Chondrocyte (in vitro differentiated cells): ENCODE data around the gene MSI1. TPM values are rescaled to one million over a fixed set of nuclear protein-coding genes. Genes with fewer than 3 reads are reported as not detected.

ENCODE experiments used
- DNase-seq: peaks from one replicate; pipeline ENCODE4 v3.0.0; 2021; ENCODE audit warnings: mixed read lengths, low spot score
- H3K27ac Mint-ChIP-seq: one replicate; pipeline ENCODE4 v1.8.0; 2021; ENCODE audit warnings: mild to moderate bottlenecking, moderate library complexity, mixed read lengths; ENCODE audit not compliant: unreplicated experiment
- H3K27me3 Mint-ChIP-seq: 2 replicates; pipeline ENCODE4 v1.8.0; 2021; ENCODE audit warnings: low read depth, mixed read lengths
- H3K36me3 Mint-ChIP-seq: 2 replicates; pipeline ENCODE4 v1.8.0; 2021; ENCODE audit warnings: low read depth, mixed read lengths
- H3K4me1 Mint-ChIP-seq: 2 replicates; pipeline ENCODE4 v1.8.0; 2021; ENCODE audit warnings: low read depth, mild to moderate bottlenecking, mixed read lengths
- H3K4me3 Mint-ChIP-seq: one replicate; pipeline ENCODE4 v1.8.0; 2021; ENCODE audit warnings: mild to moderate bottlenecking, moderate library complexity, mixed read lengths; ENCODE audit not compliant: unreplicated experiment
- H3K9me3 Mint-ChIP-seq: 2 replicates; pipeline ENCODE4 v1.8.0; 2021; ENCODE audit warnings: low read depth, mixed read lengths
- total RNA-seq: library from RNA; stranded (reverse); gene quantifications from 3 replicates; pipeline ENCODE4 v1.2.1, GENCODE V29; 2021
- TF ChIP-seq, protein P1 (sequence below): fragments of 200-600 bp; sonication (generic); IDR thresholded peaks from 2 replicates; pipeline ENCODE4 v1.5.0; 2021; ENCODE audit warnings: antibody characterized with exemption, mild to moderate bottlenecking, moderate library complexity

Gene MSI1
- total RNA-seq, 1 donor from 2014 or later: 2.5 TPM

DNA sequence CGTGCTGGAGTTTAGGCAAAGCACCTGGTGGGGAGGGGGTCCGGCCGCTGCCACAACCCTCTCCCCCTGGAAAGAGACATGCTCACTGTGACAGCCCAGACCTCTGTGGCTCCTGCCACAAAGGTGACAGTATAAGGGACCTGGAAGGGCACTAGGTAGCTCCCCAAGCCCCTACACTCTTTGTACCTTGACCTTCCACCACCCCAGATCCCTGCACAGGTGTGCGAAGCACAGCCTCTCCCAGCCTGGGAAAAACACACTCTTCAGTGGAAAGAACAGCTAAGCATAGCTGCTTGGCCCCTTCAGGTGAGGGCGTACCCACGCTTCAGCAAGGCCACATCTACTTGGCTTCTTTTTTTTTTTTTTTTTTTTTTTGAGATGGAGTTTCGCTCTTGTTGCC lies 36.4 kb downstream of the MSI1 start:
- no peak for DNase-seq
- TF ChIP-seq, protein P1, sequence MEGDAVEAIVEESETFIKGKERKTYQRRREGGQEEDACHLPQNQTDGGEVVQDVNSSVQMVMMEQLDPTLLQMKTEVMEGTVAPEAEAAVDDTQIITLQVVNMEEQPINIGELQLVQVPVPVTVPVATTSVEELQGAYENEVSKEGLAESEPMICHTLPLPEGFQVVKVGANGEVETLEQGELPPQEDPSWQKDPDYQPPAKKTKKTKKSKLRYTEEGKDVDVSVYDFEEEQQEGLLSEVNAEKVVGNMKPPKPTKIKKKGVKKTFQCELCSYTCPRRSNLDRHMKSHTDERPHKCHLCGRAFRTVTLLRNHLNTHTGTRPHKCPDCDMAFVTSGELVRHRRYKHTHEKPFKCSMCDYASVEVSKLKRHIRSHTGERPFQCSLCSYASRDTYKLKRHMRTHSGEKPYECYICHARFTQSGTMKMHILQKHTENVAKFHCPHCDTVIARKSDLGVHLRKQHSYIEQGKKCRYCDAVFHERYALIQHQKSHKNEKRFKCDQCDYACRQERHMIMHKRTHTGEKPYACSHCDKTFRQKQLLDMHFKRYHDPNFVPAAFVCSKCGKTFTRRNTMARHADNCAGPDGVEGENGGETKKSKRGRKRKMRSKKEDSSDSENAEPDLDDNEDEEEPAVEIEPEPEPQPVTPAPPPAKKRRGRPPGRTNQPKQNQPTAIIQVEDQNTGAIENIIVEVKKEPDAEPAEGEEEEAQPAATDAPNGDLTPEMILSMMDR: no peak
- peaks cover 3% of the 10 kb centered on the region for H3K9me3 Mint-ChIP-seq

DNA sequence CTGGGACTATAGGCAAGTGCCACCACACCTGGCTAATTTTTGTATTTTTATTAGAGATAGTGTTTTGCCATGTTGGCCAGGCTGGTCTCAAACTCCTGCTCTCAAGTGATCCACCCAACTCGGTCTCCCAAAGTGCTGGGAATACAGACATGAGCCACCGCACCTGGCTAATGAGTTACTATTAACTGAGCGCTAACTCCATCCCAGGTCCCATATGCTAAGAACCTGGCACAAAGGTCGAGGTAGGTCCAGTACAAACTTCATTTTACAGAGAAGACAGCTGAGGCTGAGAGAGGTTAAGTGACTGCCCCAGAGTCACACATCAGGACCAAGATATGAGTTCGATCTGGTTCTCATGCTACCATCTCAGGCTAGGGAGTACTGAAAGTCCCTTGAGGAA lies 36.9 kb downstream of the MSI1 start:
- Mint-ChIP-seq H3K4me3 (no peak overlapping the region), H3K9me3 (no peaks in the 10 kb centered on the region), H3K36me3 (peaks cover 3% of the 10 kb centered on the region), H3K4me1 (peaks cover 4% of the 10 kb centered on the region), H3K27me3 (no peaks in the 10 kb centered on the region), H3K27ac (no peak overlapping the region)
- TF ChIP-seq, protein P1: no peak
- DNase-seq: no peak

More for the DNA sequence above, 36.4 kb downstream of the MSI1 start:
- Mint-ChIP-seq H3K4me1 (peaks cover 4% of the 10 kb centered on the region), H3K36me3 (peaks cover 3% of the 10 kb centered on the region), H3K27ac (no peak overlapping the region), H3K27me3 (no peaks in the 10 kb centered on the region), H3K4me3 (no peak overlapping the region)

DNA sequence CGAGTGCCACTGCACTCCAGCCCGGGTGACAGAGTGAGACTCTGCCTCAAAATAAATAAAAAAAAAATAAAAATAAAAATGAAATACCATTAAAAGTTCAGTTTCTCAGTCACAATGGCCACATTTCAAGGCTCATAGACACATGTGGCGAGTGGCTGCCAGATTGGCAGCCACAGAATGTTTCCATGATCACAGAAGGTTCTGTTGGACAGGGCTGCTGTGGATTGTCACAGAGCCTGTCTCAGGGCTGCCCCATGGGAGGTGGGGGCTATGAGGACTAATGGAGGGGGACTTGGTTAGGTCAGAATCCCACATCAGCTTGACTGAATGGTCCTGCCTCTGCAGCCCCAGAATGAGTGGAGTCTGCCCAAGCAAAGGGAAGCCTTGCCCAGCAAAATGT lies 37.6 kb downstream of the MSI1 start:
- H3K27ac Mint-ChIP-seq: no peak overlapping the region

GRCh38 chr12:120328228-120328627 lies 40.7 kb downstream of the MSI1 start:
- H3K4me3 Mint-ChIP-seq: no peak overlapping the region
- no peak overlapping the region for H3K27ac Mint-ChIP-seq
- TF ChIP-seq, protein P1: no peak
- H3K36me3 Mint-ChIP-seq: no peaks in the 10 kb centered on the region
- no peak for DNase-seq
- H3K4me1 Mint-ChIP-seq: peaks cover 5% of the 10 kb centered on the region
- no peaks in the 10 kb centered on the region for H3K9me3 Mint-ChIP-seq
- H3K27me3 Mint-ChIP-seq: no peaks in the 10 kb centered on the region

More for the DNA sequence above, 37.6 kb downstream of the MSI1 start:
- H3K27me3 Mint-ChIP-seq: no peaks in the 10 kb centered on the region
- TF ChIP-seq, protein P1: no peak
- H3K9me3 Mint-ChIP-seq: no peaks in the 10 kb centered on the region
- H3K4me3 Mint-ChIP-seq: no peak overlapping the region
- no peak for DNase-seq
- H3K36me3 Mint-ChIP-seq: no peaks in the 10 kb centered on the region
- H3K4me1 Mint-ChIP-seq: peaks cover 4% of the 10 kb centered on the region

- H3K36me3 Mint-ChIP-seq: no peaks in the 10 kb centered on the region
- H3K9me3 Mint-ChIP-seq: no peaks in the 10 kb centered on the region
- H3K4me3 Mint-ChIP-seq: no peak within 1 kb of the TSS
- no peak within 1 kb of the TSS for H3K27ac Mint-ChIP-seq
- H3K4me1 Mint-ChIP-seq: peaks cover 5% of the 10 kb centered on the region
- DNase-seq: no peak
- TF ChIP-seq, protein P1: no peak
- no peaks in the 10 kb centered on the region for H3K27me3 Mint-ChIP-seq
Observed at GRCh38 chr12:120327593-120327992, 41.4 kb downstream of the MSI1 start, which contains the start of gene PLA2G1B. TSS of gene PLA2G1B (minus strand) at chr12:120327779. CDS start at chr12:120327753, 26 bp downstream.
